DMS79 treated with DMSO at 0.1 percent for 48 hours (cell line): ENCODE measurements around the gene IQCK.

ENCODE experiments used
- DNase-seq: peaks from one replicate; lab custom pipeline; 2025; lab: John Stamatoyannopoulos, UW

IQCK gene

GRCh38 chr16:19718624-19718965 is 524 bp downstream of the IQCK start:
- peak; percentile 5 for DNase-seq

DNA sequence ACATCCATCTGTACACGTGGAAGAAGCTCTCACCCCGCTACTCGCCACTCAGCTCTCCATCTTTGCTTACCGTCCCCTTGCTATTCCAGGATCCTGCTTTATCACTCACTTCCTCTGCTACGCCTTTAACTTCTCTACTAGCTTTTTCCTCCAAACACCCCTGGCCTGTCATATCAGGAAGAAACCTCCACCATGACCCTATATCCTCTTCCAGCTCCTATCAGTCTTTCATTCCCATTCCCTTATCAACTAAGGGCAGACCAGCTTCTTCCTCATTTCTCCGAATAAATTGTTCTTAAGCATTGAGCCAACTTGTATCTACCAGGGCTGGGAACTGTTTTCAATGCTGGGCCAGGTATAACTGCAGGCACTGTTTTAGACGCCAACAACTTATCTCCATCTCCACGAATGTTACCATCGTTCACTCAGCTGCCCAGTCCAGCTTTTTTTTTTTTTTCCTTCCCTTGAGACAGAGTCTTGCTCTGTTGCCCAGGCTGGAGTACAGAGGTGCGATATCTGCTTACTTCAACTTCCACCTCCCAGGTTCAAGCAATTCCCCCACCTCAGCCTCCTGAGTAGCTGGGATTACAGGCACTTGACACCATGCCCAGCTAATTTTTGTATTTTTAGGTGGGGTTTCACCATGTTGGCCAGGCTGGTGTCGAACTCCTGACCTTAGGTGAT is 4.3 kb downstream of the IQCK start:
- no peak for DNase-seq

- no peak for DNase-seq
These were observed 4.9 kb downstream of the IQCK start for GRCh38 chr16:19722981-19723380.

- DNase-seq = no peak
These were observed 10.5 kb downstream of the IQCK start for GRCh38 chr16:19728636-19728965.

- no peak for DNase-seq
These were observed 15.5 kb downstream of the IQCK start for GRCh38 chr16:19733551-19733950.

DNA sequence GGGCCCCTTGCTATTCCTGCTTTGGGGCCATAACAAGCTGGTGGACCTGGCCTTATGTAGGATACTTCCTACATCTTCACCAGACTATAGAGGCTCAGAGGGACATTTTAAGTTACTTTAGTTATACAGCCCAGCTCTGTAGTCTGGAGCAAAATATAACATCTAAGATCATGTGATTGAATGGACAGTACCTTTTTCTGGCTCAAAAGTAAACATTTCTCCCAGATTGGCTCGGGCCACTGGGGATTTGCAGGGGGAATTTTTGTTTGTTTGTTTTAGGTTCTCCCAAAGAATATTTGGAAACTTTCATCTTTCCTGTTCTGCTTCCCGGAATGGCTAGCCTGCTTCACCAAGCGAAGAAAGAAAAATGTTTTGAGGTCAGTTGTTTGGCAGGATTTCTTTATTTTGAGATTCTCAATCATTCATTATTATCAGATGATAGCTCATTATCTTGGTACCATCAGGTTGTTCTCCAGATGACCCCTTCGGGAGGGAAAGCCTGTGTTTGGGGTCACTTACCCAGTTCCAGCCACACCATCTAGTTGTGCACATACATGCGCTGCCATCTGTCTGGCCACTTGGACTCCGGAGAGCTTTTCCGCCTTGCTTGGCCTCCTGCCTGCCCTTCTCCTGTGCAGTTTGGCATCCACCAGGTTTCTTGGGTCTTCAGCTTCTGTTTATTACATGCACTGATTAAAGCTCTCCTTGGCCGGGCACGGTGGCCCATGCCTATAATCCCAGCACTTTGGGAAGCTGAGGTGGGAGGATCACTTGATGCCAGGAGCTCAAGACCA is 17.2 kb downstream of the IQCK start:
- no peak for DNase-seq

DNA sequence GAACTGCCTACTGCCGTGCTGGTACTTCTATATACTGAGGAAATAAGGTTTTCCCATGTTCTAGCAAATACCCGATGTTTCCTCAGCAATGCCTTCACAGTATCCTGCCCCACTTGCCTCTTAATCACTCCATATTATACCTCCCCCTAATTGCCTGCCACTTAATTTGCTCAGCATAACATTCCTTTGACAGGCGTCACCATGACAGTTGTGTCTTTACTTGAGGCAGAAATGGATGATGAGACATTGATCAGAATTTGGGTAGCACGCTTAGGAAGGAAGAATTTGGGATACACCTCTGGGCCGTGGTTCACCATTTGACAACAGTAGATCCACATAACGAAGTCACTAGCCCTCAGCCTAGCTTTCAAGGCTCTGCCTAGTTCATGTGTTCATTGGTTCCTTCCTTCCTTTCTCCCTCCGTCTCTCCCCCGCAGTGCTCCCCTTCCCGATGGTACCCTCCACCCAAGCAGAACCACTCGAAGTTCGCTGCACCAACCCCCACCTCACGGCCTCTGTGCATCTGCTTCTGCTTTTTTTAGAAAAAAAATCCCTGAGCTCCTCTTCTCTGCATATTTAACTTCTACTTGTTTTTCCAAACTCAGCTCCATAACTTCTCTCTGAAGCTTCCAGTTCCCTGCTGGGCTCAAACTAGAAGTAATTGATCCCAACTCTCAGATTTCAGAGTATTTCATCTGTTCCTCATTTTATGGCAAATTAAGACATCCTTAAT is 19.4 kb downstream of the IQCK start:
- no peak for DNase-seq

- no peak for DNase-seq
These were observed 23.3 kb downstream of the IQCK start for GRCh38 chr16:19741354-19741753.

DNA sequence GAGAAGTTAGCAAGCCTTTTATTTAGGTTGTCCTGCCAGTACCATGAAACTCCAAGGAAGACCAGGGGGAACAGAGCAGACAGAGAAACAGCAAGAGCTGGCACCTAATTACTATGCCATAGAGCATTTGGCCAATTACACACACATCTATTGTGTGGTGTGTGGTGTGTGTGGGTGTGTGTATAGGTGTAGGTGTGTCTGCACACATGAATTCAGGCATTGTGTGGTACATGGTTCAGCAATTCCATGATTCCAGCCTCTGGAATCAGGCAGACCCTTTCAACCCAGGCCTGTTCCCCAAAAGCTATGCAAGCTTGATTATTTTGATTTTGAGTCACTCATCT is 25.7 kb downstream of the IQCK start:
- no peak for DNase-seq

- DNase-seq = no peak
These were observed 26.6 kb downstream of the IQCK start for GRCh38 chr16:19744670-19745069.

DNA sequence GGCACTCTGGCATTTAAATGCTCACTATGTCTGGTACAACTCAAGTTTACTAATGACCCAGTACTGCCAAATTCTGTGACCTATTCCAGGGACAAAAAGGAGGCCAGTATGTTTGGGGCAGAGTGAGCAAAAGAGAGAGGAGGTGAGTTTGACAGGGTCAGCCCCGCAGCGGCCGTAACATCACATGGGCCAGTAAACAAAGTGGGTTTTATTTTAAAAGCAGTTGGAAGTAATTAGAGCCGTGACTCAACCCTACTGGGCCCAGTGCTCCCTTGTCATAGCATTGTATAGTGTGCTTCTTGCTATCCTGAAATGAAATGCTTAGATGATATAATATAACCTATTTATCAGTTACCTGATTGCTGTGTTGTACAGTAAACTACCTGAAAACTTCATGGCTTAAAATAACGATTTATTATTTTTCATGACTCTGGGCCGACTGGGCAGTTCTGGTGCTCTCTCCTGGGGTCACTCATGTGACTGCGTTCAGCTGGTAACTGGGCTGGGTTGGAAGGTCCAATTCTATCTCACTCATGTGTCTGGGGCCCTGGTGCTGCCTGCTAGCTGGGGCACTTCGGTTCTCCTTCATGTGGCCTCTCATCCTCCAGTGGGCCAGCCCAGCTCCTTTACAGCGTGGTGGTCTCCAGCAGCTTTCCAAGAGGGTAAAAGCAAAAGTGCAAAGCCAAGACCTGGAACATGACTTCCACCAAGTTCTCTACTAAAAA is 27.4 kb downstream of the IQCK start:
- no peak for DNase-seq

GRCh38 chr16:19746561-19746960 is 28.5 kb downstream of the IQCK start:
- DNase-seq = peak; percentile 12

GRCh38 chr16:19748389-19749168 is 30.5 kb downstream of the IQCK start:
- peak; percentile 25 for DNase-seq

- DNase-seq = no peak
These were observed 31.6 kb downstream of the IQCK start for GRCh38 chr16:19749571-19750080.

- DNase-seq = no peak
These were observed 33.7 kb downstream of the IQCK start for GRCh38 chr16:19751478-19752385.

DNA sequence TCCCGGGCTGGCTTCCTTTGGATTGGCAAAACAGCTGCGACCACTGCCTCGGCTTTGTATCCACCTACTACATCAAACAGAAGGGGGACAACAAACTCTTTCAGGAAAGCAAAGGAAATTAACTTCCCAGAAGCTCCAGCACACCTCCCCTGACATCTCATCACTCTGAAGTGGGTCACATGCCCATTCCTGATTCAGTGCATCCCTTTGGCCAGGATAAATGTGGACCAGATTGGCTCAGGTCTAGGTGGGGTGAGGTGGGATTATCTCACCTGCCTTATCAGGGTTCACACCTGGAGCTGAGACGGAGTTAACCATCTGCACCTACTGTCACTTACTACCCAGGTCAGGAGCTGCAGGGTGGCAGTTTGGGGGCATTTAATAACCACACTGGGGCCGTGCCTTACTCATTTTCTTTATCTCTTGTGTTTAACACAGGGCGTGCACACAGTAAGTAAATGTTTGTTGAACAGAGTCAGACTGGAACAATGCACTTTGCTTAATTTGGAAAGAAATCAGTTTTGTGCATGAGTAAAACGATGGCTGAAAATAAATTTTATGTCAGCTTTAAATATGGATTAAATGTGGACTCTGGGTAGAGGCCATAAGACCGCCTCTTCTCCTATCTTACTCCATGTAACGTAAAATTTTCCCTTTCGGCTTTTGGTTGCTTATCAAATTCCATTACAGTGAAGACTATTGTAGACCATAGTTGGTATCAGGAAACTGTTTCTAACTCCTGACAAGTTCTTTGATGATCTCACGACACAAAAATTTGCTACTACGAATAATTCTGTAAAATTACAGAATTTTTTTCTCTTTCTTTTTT is 36.0 kb downstream of the IQCK start:
- DNase-seq = no peak

GRCh38 chr16:19754644-19755036 is 36.6 kb downstream of the IQCK start:
- DNase-seq = no peak

DNA sequence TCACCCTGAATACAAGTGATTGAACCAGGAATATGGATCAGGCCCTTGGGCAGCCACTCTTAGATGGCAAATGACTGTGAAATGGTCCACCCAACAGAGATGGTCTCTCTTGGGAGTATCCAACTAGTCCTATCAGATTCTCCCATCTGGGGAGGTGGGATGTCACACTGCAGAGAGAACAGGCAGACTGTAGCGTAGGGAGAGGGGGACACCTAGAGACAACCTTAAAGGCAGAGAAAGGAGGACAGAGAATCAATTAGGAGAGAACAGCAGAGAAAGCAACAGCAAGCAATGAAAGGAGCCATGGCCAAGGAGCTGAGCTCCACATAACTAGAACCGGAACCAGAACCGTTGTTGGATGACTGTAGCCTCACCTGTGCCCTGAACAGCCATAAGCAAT is 37.2 kb downstream of the IQCK start:
- DNase-seq = no peak

DNA sequence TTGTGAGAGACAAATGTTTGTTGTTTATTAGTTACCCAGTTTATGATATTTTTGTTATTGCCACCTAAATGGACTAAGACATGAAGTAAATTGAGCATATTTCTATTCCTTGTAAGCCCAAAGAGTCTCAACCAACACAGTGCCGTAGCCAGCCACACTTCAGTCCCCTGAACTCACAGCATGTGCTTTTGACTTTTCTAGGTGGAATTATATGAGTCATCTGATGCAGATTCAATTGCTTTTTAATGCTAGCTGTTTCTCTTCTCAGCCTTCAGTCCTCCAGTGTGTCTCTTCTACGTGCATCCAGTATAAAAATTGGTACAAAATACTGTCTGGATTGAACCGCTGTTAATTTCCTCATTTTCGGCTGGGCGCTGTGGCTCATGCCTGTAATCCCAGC is 39.0 kb downstream of the IQCK start:
- no peak for DNase-seq
